ENCODE data around the gene GPR42. TPM values are rescaled to one million over a fixed set of nuclear protein-coding genes. Genes with fewer than 3 reads are reported as not detected.

Gene GPR42, protein sequence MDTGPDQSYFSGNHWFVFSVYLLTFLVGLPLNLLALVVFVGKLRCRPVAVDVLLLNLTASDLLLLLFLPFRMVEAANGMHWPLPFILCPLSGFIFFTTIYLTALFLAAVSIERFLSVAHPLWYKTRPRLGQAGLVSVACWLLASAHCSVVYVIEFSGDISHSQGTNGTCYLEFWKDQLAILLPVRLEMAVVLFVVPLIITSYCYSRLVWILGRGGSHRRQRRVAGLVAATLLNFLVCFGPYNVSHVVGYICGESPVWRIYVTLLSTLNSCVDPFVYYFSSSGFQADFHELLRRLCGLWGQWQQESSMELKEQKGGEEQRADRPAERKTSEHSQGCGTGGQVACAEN
- not detected for total RNA-seq
- polyA plus RNA-seq, result not detected
- long read RNA-seq, donor 1, result 0 reads
- long read RNA-seq, donor 2, result 0 reads
- long read RNA-seq, donor 3, result 0 reads

DNA sequence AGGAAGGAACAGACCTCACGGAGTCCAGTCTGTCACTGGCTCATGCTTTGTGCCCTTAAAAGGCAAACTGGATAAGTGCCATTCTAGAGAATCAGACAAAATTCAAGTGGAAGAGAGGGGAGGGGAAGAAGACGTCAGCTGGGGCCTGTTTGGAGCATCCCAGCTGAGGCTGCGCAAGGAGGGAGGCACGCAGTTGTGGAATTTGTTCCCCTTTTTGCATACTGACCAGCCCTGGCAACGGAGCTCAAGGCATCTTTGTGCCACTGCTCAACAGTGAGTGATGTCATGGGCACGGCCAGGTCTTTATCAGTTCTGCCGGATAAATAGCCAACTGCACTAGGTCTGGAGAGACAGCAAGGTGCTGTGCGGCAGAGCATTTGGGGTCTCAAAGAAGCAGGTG, at the start of gene GPR42:
Gene GPR42 (plus strand): TSS at position 347 of the 400 bp plus-strand sequence. CDS start 292 bp downstream, outside the sequence.
- Histone ChIP-seq H3K4me1 (ENCODE audit: insufficient read depth) (no peaks in the 10 kb centered on the region), H3K9me3 (no peaks in the 10 kb centered on the region), H3K4me3 (no peak within 1 kb of the TSS), H3K27me3 (no peaks in the 10 kb centered on the region), H3K36me3 (no peaks in the 10 kb centered on the region), H3K27ac (no peak within 1 kb of the TSS)
- WGBS, 3 donors, result 85 to 90% methylated on average over 7 of the region's 8 CpGs; no CpG with 5 or more reads in 1 of the 3 donors
- intact Hi-C loops (cut with DNase I), result no loop called here
- DNase-seq, result no peak
- TF ChIP-seq POLR2A (IDR thresholded peaks at IDR 0.05) (no peak), EP300 (IDR thresholded peaks at IDR 0.05) (no peak)
- TF ChIP-seq, protein P1, sequence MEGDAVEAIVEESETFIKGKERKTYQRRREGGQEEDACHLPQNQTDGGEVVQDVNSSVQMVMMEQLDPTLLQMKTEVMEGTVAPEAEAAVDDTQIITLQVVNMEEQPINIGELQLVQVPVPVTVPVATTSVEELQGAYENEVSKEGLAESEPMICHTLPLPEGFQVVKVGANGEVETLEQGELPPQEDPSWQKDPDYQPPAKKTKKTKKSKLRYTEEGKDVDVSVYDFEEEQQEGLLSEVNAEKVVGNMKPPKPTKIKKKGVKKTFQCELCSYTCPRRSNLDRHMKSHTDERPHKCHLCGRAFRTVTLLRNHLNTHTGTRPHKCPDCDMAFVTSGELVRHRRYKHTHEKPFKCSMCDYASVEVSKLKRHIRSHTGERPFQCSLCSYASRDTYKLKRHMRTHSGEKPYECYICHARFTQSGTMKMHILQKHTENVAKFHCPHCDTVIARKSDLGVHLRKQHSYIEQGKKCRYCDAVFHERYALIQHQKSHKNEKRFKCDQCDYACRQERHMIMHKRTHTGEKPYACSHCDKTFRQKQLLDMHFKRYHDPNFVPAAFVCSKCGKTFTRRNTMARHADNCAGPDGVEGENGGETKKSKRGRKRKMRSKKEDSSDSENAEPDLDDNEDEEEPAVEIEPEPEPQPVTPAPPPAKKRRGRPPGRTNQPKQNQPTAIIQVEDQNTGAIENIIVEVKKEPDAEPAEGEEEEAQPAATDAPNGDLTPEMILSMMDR (IDR thresholded peaks at IDR 0.05), result no peak

DNA sequence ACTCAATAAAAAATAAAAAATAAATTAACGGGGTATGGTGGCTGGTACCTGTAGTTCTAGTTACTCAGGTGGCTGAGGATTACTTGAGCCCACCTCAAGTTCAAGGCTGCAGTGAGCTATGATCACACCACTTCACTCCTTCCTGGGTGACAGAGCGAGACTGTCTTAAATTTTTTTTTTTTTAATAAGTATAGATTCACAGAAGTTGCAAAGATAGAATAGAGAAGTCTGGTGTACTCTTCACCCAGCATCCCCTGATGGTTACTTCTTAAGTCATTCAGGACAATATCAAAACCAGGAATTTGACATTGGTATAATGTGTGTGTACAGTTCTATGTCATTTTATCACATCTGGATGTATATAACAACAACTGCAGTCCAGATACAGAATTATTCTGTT, 49.6 kb upstream of the GPR42 start:
- intact Hi-C loops (cut with DNase I), result no loop called here
- Histone ChIP-seq H3K4me3 (no peak overlapping the region), H3K4me1 (ENCODE audit: insufficient read depth) (peaks cover 11% of the 10 kb centered on the region), H3K27ac (no peak overlapping the region), H3K9me3 (no peaks in the 10 kb centered on the region), H3K36me3 (no peaks in the 10 kb centered on the region), H3K27me3 (no peaks in the 10 kb centered on the region)
- WGBS, 3 donors, result 94 to 95% (median 95%) methylated on average over 2 of the region's 2 CpGs
- DNase-seq, result no peak
- TF ChIP-seq EP300 (IDR thresholded peaks at IDR 0.05), result no peak
- TF ChIP-seq POLR2A (IDR thresholded peaks at IDR 0.05), result no peak
- TF ChIP-seq, protein P1 (IDR thresholded peaks at IDR 0.05), result no peak

DNA sequence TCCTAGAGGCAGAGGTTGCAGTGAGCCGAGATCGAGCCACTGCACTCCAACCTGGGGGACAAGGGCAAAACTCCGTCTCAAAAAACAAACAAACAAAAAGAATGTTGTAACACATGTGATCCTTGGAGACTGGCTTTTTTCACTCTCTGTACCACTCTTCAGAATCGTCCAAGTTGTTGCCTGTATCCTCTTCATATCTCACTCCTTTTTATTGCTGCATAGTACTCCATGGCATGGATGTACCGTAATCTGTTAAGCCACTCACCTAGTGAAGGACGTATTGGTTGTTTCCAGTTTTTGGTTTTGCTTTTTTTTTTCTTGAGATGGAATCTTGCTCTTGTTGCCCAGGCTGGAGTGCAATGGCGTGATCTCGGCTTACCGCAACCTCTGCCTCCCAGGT, 48.9 kb upstream of the GPR42 start:
- peaks cover 11% of the 10 kb centered on the region for H3K4me1 ChIP-seq (ENCODE audit: insufficient read depth)
- H3K9me3 ChIP-seq, result no peaks in the 10 kb centered on the region
- H3K27me3 ChIP-seq, result no peaks in the 10 kb centered on the region
- DNase-seq, result no peak
- TF ChIP-seq POLR2A (IDR thresholded peaks at IDR 0.05), result no peak
- TF ChIP-seq, protein P1 (IDR thresholded peaks at IDR 0.05), result no peak
- TF ChIP-seq EP300 (IDR thresholded peaks at IDR 0.05), result no peak
- H3K27ac ChIP-seq, result no peak overlapping the region
- no peak overlapping the region for H3K4me3 ChIP-seq
- WGBS, 3 donors, result 95 to 96% (median 95%) methylated on average over 9 of the region's 9 CpGs
- H3K36me3 ChIP-seq, result no peaks in the 10 kb centered on the region
- intact Hi-C loops (cut with DNase I), result no loop called here

DNA sequence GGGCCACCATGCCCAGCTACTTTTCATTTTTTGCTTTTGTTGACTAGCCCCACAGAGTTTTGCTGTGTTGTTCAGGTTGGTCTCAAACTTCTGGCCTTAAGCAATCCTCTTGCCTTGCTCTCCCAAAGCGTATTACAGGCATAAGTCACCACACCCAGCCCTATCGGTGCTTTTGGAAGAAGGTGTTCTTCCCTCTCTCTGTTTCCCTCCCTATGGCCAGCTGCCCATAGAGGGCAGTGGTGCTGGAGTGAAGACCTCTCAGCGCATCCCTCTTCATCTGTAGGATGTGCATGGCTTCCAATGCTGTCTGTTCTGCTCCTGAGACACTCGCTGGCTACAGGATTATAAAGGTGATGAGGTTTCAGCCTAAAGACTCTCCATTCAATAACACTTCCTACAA, 43.2 kb upstream of the GPR42 start:
- intact Hi-C loops (cut with DNase I), result no loop called here
- Histone ChIP-seq H3K36me3 (no peaks in the 10 kb centered on the region), H3K27ac (no peak overlapping the region), H3K4me3 (no peak overlapping the region), H3K4me1 (ENCODE audit: insufficient read depth) (no peaks in the 10 kb centered on the region), H3K27me3 (no peaks in the 10 kb centered on the region), H3K9me3 (no peaks in the 10 kb centered on the region)
- DNase-seq, result no peak
- 83 to 87% (median 84%) methylated on average over 4 of the region's 4 CpGs for WGBS, 3 donors
- TF ChIP-seq, protein P1 (IDR thresholded peaks at IDR 0.05), result no peak
- TF ChIP-seq EP300 (IDR thresholded peaks at IDR 0.05), result no peak
- TF ChIP-seq POLR2A (IDR thresholded peaks at IDR 0.05), result no peak

Data from ovary (tissue), 10 donors.